HL-60 (cell line): Measurements from ENCODE around the gene WT1.

Experiments used
- DNase-seq, 2 experiments: peaks; one replicate each; pipeline ENCODE4 v3.0.0-alpha.2; 2010 to 2020; ENCODE audit warnings: low read depth in 1 of 2, low spot score in 1 of 2
- H3K27ac ChIP-seq: fragments of 250-450 bp; sonication (Bioruptor Pico); replicated peaks from 2 replicates; pipeline ENCODE4 v1.5.1; 2020; ENCODE audit warnings: mild to moderate bottlenecking, moderate library complexity
- H3K27me3 ChIP-seq: fragments of 250-450 bp; sonication (Bioruptor Pico); 2 replicates; pipeline ENCODE4 v1.5.1; 2021; ENCODE audit warnings: mild to moderate bottlenecking, moderate library complexity; ENCODE audit not compliant: insufficient read depth, poor library complexity, severe bottlenecking
- H3K4me3 ChIP-seq: replicated peaks from 2 replicates; pipeline ENCODE4 v1.5.1; 2011; ENCODE audit warnings: mild to moderate bottlenecking, control low read depth, low read length; ENCODE audit not compliant: insufficient read depth
- GABPA ChIP-seq: IDR thresholded peaks from 2 replicates; pipeline ENCODE4 v1.6.1; 2012; ENCODE audit warnings: low read depth
- POLR2AphosphoS5 ChIP-seq: IDR thresholded peaks from 2 replicates; pipeline ENCODE4 v1.6.1; 2012; ENCODE audit warnings: low read depth
- SPI1 ChIP-seq: IDR thresholded peaks from 2 replicates; pipeline ENCODE4 v1.6.1; 2012; ENCODE audit warnings: low read depth, mild to moderate bottlenecking, borderline replicate concordance
- TF ChIP-seq, protein P1 (sequence below): IDR thresholded peaks from one replicate; pipeline ENCODE4 v1.5.1; 2011; ENCODE audit warnings: low read length, control low read depth, inconsistent platforms; ENCODE audit not compliant: insufficient read depth
- TF ChIP-seq, protein P2 (sequence below): IDR thresholded peaks from 2 replicates; pipeline ENCODE4 v1.6.1; 2012; ENCODE audit warnings: low read depth; ENCODE audit not compliant: insufficient replicate concordance

The WT1 gene

DNA sequence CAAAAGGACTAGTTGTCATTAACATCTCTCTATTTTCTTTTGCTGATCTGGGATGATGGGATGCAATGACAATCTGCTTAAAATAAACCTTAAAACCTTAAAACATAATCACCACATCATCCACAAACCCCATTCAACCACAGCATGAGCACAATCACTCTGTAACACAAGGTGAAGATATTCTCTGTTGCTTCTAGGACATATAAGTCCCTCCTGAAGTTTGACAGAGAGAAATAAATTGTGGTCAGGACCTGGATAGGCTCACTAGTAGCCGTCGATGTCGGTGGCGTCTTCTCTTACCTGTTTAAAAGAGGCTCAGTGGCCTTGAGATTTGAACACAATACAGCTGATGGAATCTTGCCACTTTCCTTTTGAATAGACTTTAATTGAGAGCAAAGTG is 47.9 kb downstream of the WT1 start:
- no peak overlapping the region for H3K27ac ChIP-seq
- no peaks in the 10 kb centered on the region for H3K27me3 ChIP-seq
- no peak for DNase-seq
- no peak overlapping the region for H3K4me3 ChIP-seq
- TF ChIP-seq, protein P1, sequence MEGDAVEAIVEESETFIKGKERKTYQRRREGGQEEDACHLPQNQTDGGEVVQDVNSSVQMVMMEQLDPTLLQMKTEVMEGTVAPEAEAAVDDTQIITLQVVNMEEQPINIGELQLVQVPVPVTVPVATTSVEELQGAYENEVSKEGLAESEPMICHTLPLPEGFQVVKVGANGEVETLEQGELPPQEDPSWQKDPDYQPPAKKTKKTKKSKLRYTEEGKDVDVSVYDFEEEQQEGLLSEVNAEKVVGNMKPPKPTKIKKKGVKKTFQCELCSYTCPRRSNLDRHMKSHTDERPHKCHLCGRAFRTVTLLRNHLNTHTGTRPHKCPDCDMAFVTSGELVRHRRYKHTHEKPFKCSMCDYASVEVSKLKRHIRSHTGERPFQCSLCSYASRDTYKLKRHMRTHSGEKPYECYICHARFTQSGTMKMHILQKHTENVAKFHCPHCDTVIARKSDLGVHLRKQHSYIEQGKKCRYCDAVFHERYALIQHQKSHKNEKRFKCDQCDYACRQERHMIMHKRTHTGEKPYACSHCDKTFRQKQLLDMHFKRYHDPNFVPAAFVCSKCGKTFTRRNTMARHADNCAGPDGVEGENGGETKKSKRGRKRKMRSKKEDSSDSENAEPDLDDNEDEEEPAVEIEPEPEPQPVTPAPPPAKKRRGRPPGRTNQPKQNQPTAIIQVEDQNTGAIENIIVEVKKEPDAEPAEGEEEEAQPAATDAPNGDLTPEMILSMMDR = no peak
- TF ChIP-seq, protein P2, sequence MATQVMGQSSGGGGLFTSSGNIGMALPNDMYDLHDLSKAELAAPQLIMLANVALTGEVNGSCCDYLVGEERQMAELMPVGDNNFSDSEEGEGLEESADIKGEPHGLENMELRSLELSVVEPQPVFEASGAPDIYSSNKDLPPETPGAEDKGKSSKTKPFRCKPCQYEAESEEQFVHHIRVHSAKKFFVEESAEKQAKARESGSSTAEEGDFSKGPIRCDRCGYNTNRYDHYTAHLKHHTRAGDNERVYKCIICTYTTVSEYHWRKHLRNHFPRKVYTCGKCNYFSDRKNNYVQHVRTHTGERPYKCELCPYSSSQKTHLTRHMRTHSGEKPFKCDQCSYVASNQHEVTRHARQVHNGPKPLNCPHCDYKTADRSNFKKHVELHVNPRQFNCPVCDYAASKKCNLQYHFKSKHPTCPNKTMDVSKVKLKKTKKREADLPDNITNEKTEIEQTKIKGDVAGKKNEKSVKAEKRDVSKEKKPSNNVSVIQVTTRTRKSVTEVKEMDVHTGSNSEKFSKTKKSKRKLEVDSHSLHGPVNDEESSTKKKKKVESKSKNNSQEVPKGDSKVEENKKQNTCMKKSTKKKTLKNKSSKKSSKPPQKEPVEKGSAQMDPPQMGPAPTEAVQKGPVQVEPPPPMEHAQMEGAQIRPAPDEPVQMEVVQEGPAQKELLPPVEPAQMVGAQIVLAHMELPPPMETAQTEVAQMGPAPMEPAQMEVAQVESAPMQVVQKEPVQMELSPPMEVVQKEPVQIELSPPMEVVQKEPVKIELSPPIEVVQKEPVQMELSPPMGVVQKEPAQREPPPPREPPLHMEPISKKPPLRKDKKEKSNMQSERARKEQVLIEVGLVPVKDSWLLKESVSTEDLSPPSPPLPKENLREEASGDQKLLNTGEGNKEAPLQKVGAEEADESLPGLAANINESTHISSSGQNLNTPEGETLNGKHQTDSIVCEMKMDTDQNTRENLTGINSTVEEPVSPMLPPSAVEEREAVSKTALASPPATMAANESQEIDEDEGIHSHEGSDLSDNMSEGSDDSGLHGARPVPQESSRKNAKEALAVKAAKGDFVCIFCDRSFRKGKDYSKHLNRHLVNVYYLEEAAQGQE = no peak
- TF ChIP-seq GABPA (no peak), SPI1 (no peak), POLR2AphosphoS5 (no peak)

- H3K4me3 ChIP-seq = no peak overlapping the region
- TF ChIP-seq, protein P2 = no peak
- no peak for TF ChIP-seq SPI1
- TF ChIP-seq POLR2AphosphoS5 = no peak
- TF ChIP-seq GABPA = no peak
- TF ChIP-seq, protein P1 = no peak
- H3K27me3 ChIP-seq = no peaks in the 10 kb centered on the region
- H3K27ac ChIP-seq = no peak overlapping the region
- peak in 1 of 2 experiments; percentile 23 for DNase-seq
Measured at GRCh38 chr11:32386770-32387377, 48.5 kb downstream of the WT1 start.

DNA sequence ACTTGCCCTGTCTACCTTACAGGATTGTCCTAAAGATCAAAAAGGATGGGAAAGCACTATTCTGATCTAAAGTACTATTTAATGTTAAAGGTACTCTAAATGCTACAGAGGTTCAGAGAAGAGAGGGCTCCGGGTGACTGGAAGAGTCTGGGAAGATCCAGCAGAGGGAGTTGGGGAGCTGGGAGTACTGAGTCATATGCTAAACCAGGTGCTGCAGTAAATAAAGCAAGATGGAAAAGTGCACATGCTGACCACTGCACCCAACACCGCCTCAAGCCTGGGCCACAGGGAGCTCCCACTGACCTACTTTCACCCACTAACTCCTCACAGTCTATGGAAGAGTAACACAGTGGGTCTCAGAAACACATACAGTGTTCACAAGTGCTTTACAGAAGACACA is 49.3 kb downstream of the WT1 start:
- TF ChIP-seq, protein P1 = peak; percentile 3
- TF ChIP-seq, protein P2 = no peak

More for the DNA sequence above, 49.3 kb downstream of the WT1 start:
- Histone ChIP-seq H3K27ac (no peak overlapping the region), H3K27me3 (no peaks in the 10 kb centered on the region), H3K4me3 (no peak overlapping the region)
- no peak for DNase-seq
